HL-60 (cell line): Measurements from ENCODE around the gene LRCOL1.

Source experiments
- DNase-seq, 2 experiments: peaks; one replicate each; pipeline ENCODE4 v3.0.0-alpha.2; 2010 to 2020; ENCODE audit warnings: low read depth in 1 of 2, low spot score in 1 of 2
- H3K27ac ChIP-seq: fragments of 250-450 bp; sonication (Bioruptor Pico); replicated peaks from 2 replicates; pipeline ENCODE4 v1.5.1; 2020; ENCODE audit warnings: mild to moderate bottlenecking, moderate library complexity
- H3K27me3 ChIP-seq: fragments of 250-450 bp; sonication (Bioruptor Pico); 2 replicates; pipeline ENCODE4 v1.5.1; 2021; ENCODE audit warnings: mild to moderate bottlenecking, moderate library complexity; ENCODE audit not compliant: insufficient read depth, poor library complexity, severe bottlenecking
- H3K4me3 ChIP-seq: replicated peaks from 2 replicates; pipeline ENCODE4 v1.5.1; 2011; ENCODE audit warnings: mild to moderate bottlenecking, control low read depth, low read length; ENCODE audit not compliant: insufficient read depth
- CTCF ChIP-seq: IDR thresholded peaks from one replicate; pipeline ENCODE4 v1.5.1; 2011; ENCODE audit warnings: low read length, control low read depth, inconsistent platforms; ENCODE audit not compliant: insufficient read depth
- GABPA ChIP-seq: IDR thresholded peaks from 2 replicates; pipeline ENCODE4 v1.6.1; 2012; ENCODE audit warnings: low read depth
- POLR2AphosphoS5 ChIP-seq: IDR thresholded peaks from 2 replicates; pipeline ENCODE4 v1.6.1; 2012; ENCODE audit warnings: low read depth
- SPI1 ChIP-seq: IDR thresholded peaks from 2 replicates; pipeline ENCODE4 v1.6.1; 2012; ENCODE audit warnings: low read depth, mild to moderate bottlenecking, borderline replicate concordance
- TF ChIP-seq, protein P1 (sequence below): IDR thresholded peaks from 2 replicates; pipeline ENCODE4 v1.6.1; 2012; ENCODE audit warnings: low read depth; ENCODE audit not compliant: insufficient replicate concordance

The LRCOL1 gene

DNA sequence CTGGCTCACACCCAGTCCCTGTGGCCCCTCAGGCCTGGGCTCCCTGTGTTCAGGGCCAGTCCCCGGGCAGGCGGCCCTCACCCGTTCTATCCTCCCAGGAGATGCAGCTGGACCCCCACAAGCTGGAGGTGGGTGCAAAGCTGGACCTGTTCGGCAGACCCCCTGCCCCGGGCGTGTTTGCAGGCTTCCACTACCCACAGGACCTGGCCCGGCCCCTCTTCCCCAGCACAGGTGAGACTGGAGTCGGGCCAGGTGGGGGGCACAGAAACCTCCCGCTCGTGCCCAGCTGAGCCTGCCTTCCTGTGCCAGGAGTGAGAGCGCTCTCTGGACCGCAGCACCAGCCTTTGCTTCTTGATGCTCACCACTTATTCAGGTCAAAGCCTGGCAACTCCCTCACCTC lies 33.7 kb downstream of the LRCOL1 start:
- no peak for TF ChIP-seq SPI1
- TF ChIP-seq GABPA = no peak
- no peak for TF ChIP-seq POLR2AphosphoS5
- TF ChIP-seq, protein P1, sequence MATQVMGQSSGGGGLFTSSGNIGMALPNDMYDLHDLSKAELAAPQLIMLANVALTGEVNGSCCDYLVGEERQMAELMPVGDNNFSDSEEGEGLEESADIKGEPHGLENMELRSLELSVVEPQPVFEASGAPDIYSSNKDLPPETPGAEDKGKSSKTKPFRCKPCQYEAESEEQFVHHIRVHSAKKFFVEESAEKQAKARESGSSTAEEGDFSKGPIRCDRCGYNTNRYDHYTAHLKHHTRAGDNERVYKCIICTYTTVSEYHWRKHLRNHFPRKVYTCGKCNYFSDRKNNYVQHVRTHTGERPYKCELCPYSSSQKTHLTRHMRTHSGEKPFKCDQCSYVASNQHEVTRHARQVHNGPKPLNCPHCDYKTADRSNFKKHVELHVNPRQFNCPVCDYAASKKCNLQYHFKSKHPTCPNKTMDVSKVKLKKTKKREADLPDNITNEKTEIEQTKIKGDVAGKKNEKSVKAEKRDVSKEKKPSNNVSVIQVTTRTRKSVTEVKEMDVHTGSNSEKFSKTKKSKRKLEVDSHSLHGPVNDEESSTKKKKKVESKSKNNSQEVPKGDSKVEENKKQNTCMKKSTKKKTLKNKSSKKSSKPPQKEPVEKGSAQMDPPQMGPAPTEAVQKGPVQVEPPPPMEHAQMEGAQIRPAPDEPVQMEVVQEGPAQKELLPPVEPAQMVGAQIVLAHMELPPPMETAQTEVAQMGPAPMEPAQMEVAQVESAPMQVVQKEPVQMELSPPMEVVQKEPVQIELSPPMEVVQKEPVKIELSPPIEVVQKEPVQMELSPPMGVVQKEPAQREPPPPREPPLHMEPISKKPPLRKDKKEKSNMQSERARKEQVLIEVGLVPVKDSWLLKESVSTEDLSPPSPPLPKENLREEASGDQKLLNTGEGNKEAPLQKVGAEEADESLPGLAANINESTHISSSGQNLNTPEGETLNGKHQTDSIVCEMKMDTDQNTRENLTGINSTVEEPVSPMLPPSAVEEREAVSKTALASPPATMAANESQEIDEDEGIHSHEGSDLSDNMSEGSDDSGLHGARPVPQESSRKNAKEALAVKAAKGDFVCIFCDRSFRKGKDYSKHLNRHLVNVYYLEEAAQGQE = no peak
- TF ChIP-seq CTCF = no peak
- Histone ChIP-seq H3K4me3 (no peak overlapping the region), H3K27me3 (no peaks in the 10 kb centered on the region), H3K27ac (no peak overlapping the region)
- DNase-seq = no peak

- Histone ChIP-seq H3K4me3 (no peak overlapping the region), H3K27me3 (no peaks in the 10 kb centered on the region), H3K27ac (no peak overlapping the region)
- DNase-seq = no peak
- TF ChIP-seq POLR2AphosphoS5 = no peak
- no peak for TF ChIP-seq CTCF
- TF ChIP-seq SPI1 = no peak
- TF ChIP-seq, protein P1 = no peak
- no peak for TF ChIP-seq GABPA
Measured at GRCh38 chr12:132575661-132576060, 34.7 kb downstream of the LRCOL1 start.

GRCh38 chr12:132574271-132574996 lies 35.9 kb downstream of the LRCOL1 start:
- no peak for DNase-seq
- H3K4me3 ChIP-seq = no peak overlapping the region
- TF ChIP-seq SPI1 (no peak), GABPA (no peak), CTCF (no peak), POLR2AphosphoS5 (no peak)
- TF ChIP-seq, protein P1 = no peak
- H3K27ac ChIP-seq = no peak overlapping the region
- H3K27me3 ChIP-seq = no peaks in the 10 kb centered on the region
